Measurements from ENCODE around the gene NOL8.

NOL8 gene

GRCh38 chr9:92325269-92325990 is at the start of gene NOL8, which contains the start of gene CENPP:
Gene NOL8, minus strand, starts transcription at chr9:92325350. Its CDS starts 1,189 bp downstream, at chr9:92324161.
Gene CENPP, plus strand, starts transcription at chr9:92325953.
- peak; percentile 96 for DNase-seq (ENCODE audit: low spot score)

- DNase-seq (ENCODE audit: low spot score): no peak
Observed at GRCh38 chr9:92373167-92373566, 48.0 kb upstream of the NOL8 start.

GRCh38 chr9:92369075-92369474 is 43.9 kb upstream of the NOL8 start:
- no peak for DNase-seq (ENCODE audit: low spot score)

GRCh38 chr9:92360083-92360482 is 34.9 kb upstream of the NOL8 start:
- DNase-seq (ENCODE audit: low spot score): no peak

- no peak for DNase-seq (ENCODE audit: low spot score)
Observed at GRCh38 chr9:92359394-92359995, 34.3 kb upstream of the NOL8 start.

- DNase-seq (ENCODE audit: low spot score): no peak
Observed at GRCh38 chr9:92353051-92353450, 27.9 kb upstream of the NOL8 start.

GRCh38 chr9:92350740-92351133 is 25.6 kb upstream of the NOL8 start:
- no peak for DNase-seq (ENCODE audit: low spot score)

GRCh38 chr9:92349771-92350739 is 24.9 kb upstream of the NOL8 start:
- no peak for DNase-seq (ENCODE audit: low spot score)

- DNase-seq (ENCODE audit: low spot score): no peak
Observed at GRCh38 chr9:92345582-92345981, 20.4 kb upstream of the NOL8 start.

GRCh38 chr9:92342825-92343488 is 17.8 kb upstream of the NOL8 start:
- peak; percentile 28 for DNase-seq (ENCODE audit: low spot score)

- DNase-seq (ENCODE audit: low spot score): no peak
Observed at GRCh38 chr9:92341578-92341977, 16.4 kb upstream of the NOL8 start.

- DNase-seq (ENCODE audit: low spot score): no peak
Observed at GRCh38 chr9:92333282-92333634, 8.1 kb upstream of the NOL8 start.

- DNase-seq (ENCODE audit: low spot score): no peak
Observed at GRCh38 chr9:92332577-92333281, 7.6 kb upstream of the NOL8 start.

GRCh38 chr9:92328225-92328624 is 3.1 kb upstream of the NOL8 start:
- peak; percentile 24 for DNase-seq (ENCODE audit: low spot score)

- no peak for DNase-seq (ENCODE audit: low spot score)
Observed at GRCh38 chr9:92327283-92327850, 2.2 kb upstream of the NOL8 start.

- peak; percentile 30 for DNase-seq (ENCODE audit: low spot score)
Observed at GRCh38 chr9:92325991-92326500, 896 bp upstream of the NOL8 start.

GRCh38 chr9:92324889-92325268 is 271 bp downstream of the NOL8 start:
- no peak for DNase-seq (ENCODE audit: low spot score)

- no peak for DNase-seq (ENCODE audit: low spot score)
Observed at GRCh38 chr9:92324431-92324830, 719 bp downstream of the NOL8 start.

GRCh38 chr9:92315456-92315855 is 9.7 kb downstream of the NOL8 start:
- no peak for DNase-seq (ENCODE audit: low spot score)

GRCh38 chr9:92313624-92314012 is 11.5 kb downstream of the NOL8 start:
- DNase-seq (ENCODE audit: low spot score): no peak
